ENCODE results near the gene CAPN13.

DNA sequence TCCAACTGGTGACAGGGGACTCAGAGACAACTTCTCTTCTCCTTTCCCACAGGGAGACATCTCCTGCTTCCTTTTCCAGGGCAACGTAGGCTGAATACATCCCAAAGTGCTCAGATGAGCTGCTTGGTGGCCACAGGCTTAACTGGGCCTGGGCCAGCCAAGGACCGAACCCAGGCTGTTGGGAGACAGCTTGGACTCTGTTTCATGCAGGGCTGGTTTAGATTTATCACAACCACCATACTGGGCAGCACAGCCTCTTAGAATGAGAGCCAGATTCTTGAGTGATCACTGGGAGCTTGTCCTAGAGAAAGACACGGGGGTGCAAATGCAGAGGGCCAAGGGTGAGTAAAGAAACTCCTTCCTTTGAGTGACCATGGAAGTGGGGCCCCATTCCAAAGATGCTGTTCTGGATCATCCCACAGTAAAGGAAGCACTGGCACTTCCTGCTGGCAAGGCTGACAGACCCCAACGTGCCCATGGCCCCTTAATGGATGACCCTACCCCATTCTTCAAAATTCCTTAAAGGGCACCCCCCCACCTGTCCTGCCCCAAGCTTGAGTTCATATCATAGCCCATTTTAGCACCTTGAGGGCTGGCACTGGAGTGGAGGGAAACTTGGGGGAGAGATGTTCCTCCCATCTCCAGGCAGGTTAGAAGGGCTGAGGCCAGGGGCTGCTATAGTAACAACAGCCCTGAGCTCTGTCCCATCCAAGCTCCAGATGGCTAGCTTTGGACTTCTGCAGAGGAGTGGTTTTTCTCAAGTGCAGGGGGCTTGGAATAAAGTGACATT is 84.1 kb downstream of the CAPN13 start:
- no peak for TF ChIP-seq POLR2A (IDR thresholded peaks at IDR 0.05)
- TF ChIP-seq, protein P1, sequence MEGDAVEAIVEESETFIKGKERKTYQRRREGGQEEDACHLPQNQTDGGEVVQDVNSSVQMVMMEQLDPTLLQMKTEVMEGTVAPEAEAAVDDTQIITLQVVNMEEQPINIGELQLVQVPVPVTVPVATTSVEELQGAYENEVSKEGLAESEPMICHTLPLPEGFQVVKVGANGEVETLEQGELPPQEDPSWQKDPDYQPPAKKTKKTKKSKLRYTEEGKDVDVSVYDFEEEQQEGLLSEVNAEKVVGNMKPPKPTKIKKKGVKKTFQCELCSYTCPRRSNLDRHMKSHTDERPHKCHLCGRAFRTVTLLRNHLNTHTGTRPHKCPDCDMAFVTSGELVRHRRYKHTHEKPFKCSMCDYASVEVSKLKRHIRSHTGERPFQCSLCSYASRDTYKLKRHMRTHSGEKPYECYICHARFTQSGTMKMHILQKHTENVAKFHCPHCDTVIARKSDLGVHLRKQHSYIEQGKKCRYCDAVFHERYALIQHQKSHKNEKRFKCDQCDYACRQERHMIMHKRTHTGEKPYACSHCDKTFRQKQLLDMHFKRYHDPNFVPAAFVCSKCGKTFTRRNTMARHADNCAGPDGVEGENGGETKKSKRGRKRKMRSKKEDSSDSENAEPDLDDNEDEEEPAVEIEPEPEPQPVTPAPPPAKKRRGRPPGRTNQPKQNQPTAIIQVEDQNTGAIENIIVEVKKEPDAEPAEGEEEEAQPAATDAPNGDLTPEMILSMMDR (IDR thresholded peaks at IDR 0.05) = no peak
